DND-41 (cell line): ENCODE data around the gene HNRNPAB.

Experiments
- CTCF ChIP-seq: IDR thresholded peaks from 2 replicates; pipeline ENCODE4 v1.5.1; 2012; ENCODE audit warnings: borderline replicate concordance, low read length, moderate library complexity, mild to moderate bottlenecking; ENCODE audit not compliant: poor library complexity, severe bottlenecking; ENCODE audit errors: extremely low read depth
- EZH2 ChIP-seq: IDR thresholded peaks from 3 replicates; pipeline ENCODE4 v1.6.1; 2012; ENCODE audit warnings: borderline replicate concordance, low read depth, mild to moderate bottlenecking, moderate library complexity, low read length, inconsistent platforms; ENCODE audit not compliant: severe bottlenecking

DNA sequence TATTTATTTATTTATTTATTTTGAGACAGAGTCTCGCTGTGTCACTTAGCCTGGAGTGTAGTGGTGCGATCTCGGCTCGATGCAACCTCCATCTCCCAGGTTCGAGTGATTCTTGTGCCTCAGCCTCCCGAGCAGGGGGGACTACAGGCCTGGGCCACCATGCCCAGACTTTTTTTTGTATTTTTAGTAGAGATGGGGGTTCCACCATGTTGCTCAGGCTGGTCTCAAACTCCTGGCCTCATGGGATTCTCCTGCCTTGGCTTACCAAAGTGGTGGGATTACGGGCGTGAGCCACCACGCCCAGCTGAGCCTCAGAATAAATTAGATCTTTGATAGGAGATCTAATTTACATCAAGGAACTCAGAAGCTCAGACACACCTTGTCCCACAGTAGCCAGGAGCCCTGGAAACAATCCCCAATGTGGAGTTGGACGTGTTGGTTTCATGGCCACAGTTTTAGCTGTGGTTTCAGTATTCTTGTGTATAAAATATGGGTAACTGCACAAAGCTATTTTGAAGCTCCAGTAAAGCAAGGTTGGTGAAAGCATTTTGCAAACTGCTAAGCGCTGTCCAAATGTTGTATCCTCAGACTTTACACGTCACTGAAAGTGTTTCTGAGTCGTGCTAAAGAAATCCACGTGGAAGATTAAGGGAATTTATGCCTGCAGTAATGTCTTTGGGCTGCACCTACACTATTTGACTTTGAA, 3.0 kb upstream of the HNRNPAB start:
- no peak for TF ChIP-seq CTCF
- TF ChIP-seq EZH2 = no peak
